ENCODE measurements around the gene KRTAP12-2.
"Not testable (repeated sequence)": the region's sequence is repeated elsewhere in the genome, so short reads cannot be mapped to it uniquely, and the experiment has no call there.

The KRTAP12-2 gene

GRCh38 chr21:44650265-44650972, 16.3 kb downstream of the KRTAP12-2 start:
- no peak overlapping the region for H3K9ac ChIP-seq (ENCODE audit: low read depth in 1 of 2, low read length in 2 of 2)
- no peaks in the 10 kb centered on the region for H3K9me3 ChIP-seq (ENCODE audit: control insufficient read depth in 1 of 2, low read length in 2 of 2)
- H3K4me3 ChIP-seq (ENCODE audit: low read depth in 1 of 2, low read length in 2 of 2), result no peak overlapping the region
- no peak overlapping the region for H3K27ac ChIP-seq (ENCODE audit: low read depth, low read length)
- no peaks in the 10 kb centered on the region for H3K27me3 ChIP-seq (ENCODE audit: control insufficient read depth in 1 of 2, insufficient read depth in 2 of 2, low read length in 2 of 2)
- H3K4me1 ChIP-seq (ENCODE audit: control insufficient read depth in 1 of 2, insufficient read depth in 2 of 2, low read length in 2 of 2), result no peaks in the 10 kb centered on the region
- no peaks in the 10 kb centered on the region for H3K36me3 ChIP-seq (ENCODE audit: control insufficient read depth in 1 of 2, insufficient read depth in 2 of 2, low read length in 2 of 2)

GRCh38 chr21:44649521-44650100, 17.1 kb downstream of the KRTAP12-2 start:
- Histone ChIP-seq H3K36me3 (ENCODE audit: control insufficient read depth in 1 of 2, insufficient read depth in 2 of 2, low read length in 2 of 2) (no peaks in the 10 kb centered on the region), H3K9me3 (ENCODE audit: control insufficient read depth in 1 of 2, low read length in 2 of 2) (peaks cover 0 to 3% of the 10 kb centered on the region in 2 donors), H3K4me1 (ENCODE audit: control insufficient read depth in 1 of 2, insufficient read depth in 2 of 2, low read length in 2 of 2) (no peaks in the 10 kb centered on the region), H3K27ac (ENCODE audit: low read depth, low read length) (no peak overlapping the region), H3K4me3 (ENCODE audit: low read depth in 1 of 2, low read length in 2 of 2) (no peak overlapping the region), H3K27me3 (ENCODE audit: control insufficient read depth in 1 of 2, insufficient read depth in 2 of 2, low read length in 2 of 2) (no peaks in the 10 kb centered on the region), H3K9ac (ENCODE audit: low read depth in 1 of 2, low read length in 2 of 2) (no peak overlapping the region)

DNA sequence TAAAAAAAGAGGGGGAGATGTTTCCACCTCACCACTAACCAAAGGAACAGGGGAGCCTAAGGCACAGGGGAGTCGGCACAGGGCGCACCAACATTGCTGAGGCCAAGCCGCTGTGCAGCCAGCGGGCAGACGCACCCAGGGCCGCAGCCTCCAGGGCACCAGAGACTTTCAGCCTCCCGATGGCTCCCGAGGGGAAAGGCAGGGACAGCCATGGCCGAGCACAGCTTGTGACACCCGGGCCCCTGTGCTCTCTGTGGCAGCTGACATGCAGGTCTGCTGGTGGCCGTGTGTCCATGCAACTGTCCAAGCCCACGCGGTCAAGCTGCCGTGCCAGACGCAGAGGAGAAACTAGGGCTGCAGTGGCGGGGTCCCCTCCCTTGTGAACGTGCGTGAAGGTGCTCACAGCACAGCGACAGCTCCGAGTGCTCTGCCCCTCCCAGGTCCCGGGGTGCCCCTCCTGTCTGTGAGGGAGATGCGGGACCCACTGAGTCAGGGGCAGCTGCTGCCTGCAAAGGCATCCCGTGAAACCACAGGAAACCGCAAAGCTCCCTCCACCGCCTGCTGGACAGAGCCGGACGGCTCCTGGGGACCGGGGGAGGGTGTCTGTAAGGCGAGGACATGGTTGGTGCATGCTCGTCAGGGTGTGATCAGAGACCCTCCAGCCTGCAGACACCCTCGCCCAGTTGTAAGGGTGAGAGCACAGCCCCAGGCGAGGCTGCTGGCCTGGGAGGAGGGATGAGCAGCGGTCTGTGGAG, 18.0 kb downstream of the KRTAP12-2 start:
- Histone ChIP-seq H3K36me3 (ENCODE audit: control insufficient read depth in 1 of 2, insufficient read depth in 2 of 2, low read length in 2 of 2) (no peaks in the 10 kb centered on the region), H3K27ac (ENCODE audit: low read depth, low read length) (no peak overlapping the region), H3K9ac (ENCODE audit: low read depth in 1 of 2, low read length in 2 of 2) (no peak overlapping the region), H3K27me3 (ENCODE audit: control insufficient read depth in 1 of 2, insufficient read depth in 2 of 2, low read length in 2 of 2) (no peaks in the 10 kb centered on the region), H3K9me3 (ENCODE audit: control insufficient read depth in 1 of 2, low read length in 2 of 2) (peaks cover 4 to 11% of the 10 kb centered on the region in 2 donors), H3K4me3 (ENCODE audit: low read depth in 1 of 2, low read length in 2 of 2) (no peak overlapping the region), H3K4me1 (ENCODE audit: control insufficient read depth in 1 of 2, insufficient read depth in 2 of 2, low read length in 2 of 2) (no peaks in the 10 kb centered on the region)

DNA sequence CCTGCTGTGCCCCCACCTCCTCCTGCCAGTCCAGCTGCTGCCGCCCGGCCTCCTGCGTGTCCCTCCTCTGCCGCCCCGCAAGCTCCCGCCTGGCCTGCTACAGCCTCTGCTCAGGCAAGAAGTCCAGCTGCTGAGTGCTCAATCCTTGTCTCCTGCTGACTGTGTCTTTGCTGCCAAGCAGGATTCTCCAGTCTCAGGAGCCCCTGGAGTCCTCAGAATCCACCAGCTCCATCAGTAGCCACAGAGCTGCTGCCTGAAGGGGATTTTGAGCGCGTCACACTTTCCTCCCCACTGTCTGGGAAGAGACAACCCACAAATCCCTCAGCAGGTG, 19.5 kb downstream of the KRTAP12-2 start:
- Histone ChIP-seq H3K9ac (ENCODE audit: low read depth in 1 of 2, low read length in 2 of 2) (no peak overlapping the region), H3K9me3 (ENCODE audit: control insufficient read depth in 1 of 2, low read length in 2 of 2) (peaks cover 4 to 11% of the 10 kb centered on the region in 2 donors), H3K36me3 (ENCODE audit: control insufficient read depth in 1 of 2, insufficient read depth in 2 of 2, low read length in 2 of 2) (no peaks in the 10 kb centered on the region), H3K4me3 (ENCODE audit: low read depth in 1 of 2, low read length in 2 of 2) (no peak overlapping the region), H3K27ac (ENCODE audit: low read depth, low read length) (no peak overlapping the region), H3K4me1 (ENCODE audit: control insufficient read depth in 1 of 2, insufficient read depth in 2 of 2, low read length in 2 of 2) (no peaks in the 10 kb centered on the region), H3K27me3 (ENCODE audit: control insufficient read depth in 1 of 2, insufficient read depth in 2 of 2, low read length in 2 of 2) (no peaks in the 10 kb centered on the region)

- not testable (repeated sequence) for H3K36me3 ChIP-seq (ENCODE audit: control insufficient read depth in 1 of 2, insufficient read depth in 2 of 2, low read length in 2 of 2); H3K4me3 ChIP-seq (ENCODE audit: low read depth in 1 of 2, low read length in 2 of 2); H3K27me3 ChIP-seq (ENCODE audit: control insufficient read depth in 1 of 2, insufficient read depth in 2 of 2, low read length in 2 of 2); H3K27ac ChIP-seq (ENCODE audit: low read depth, low read length); H3K9ac ChIP-seq (ENCODE audit: low read depth in 1 of 2, low read length in 2 of 2); H3K4me1 ChIP-seq (ENCODE audit: control insufficient read depth in 1 of 2, insufficient read depth in 2 of 2, low read length in 2 of 2)
- peaks cover 4 to 11% of the 10 kb centered on the region in 2 donors for H3K9me3 ChIP-seq (ENCODE audit: control insufficient read depth in 1 of 2, low read length in 2 of 2)
Measured at GRCh38 chr21:44646366-44647221, 20.1 kb downstream of the KRTAP12-2 start, which contains the start of gene KRTAP10-11. Gene KRTAP10-11, plus strand, starts transcription at chr21:44646414. Its CDS starts 45 bp downstream, at chr21:44646459.

GRCh38 chr21:44644878-44645277, 21.8 kb downstream of the KRTAP12-2 start:
- Histone ChIP-seq H3K4me1 (ENCODE audit: control insufficient read depth in 1 of 2, insufficient read depth in 2 of 2, low read length in 2 of 2) (no peaks in the 10 kb centered on the region), H3K36me3 (ENCODE audit: control insufficient read depth in 1 of 2, insufficient read depth in 2 of 2, low read length in 2 of 2) (no peaks in the 10 kb centered on the region), H3K27ac (ENCODE audit: low read depth, low read length) (no peak overlapping the region), H3K9ac (ENCODE audit: low read depth in 1 of 2, low read length in 2 of 2) (no peak overlapping the region), H3K27me3 (ENCODE audit: control insufficient read depth in 1 of 2, insufficient read depth in 2 of 2, low read length in 2 of 2) (no peaks in the 10 kb centered on the region), H3K4me3 (ENCODE audit: low read depth in 1 of 2, low read length in 2 of 2) (no peak overlapping the region), H3K9me3 (ENCODE audit: control insufficient read depth in 1 of 2, low read length in 2 of 2) (peaks cover 7 to 15% of the 10 kb centered on the region in 2 donors)

DNA sequence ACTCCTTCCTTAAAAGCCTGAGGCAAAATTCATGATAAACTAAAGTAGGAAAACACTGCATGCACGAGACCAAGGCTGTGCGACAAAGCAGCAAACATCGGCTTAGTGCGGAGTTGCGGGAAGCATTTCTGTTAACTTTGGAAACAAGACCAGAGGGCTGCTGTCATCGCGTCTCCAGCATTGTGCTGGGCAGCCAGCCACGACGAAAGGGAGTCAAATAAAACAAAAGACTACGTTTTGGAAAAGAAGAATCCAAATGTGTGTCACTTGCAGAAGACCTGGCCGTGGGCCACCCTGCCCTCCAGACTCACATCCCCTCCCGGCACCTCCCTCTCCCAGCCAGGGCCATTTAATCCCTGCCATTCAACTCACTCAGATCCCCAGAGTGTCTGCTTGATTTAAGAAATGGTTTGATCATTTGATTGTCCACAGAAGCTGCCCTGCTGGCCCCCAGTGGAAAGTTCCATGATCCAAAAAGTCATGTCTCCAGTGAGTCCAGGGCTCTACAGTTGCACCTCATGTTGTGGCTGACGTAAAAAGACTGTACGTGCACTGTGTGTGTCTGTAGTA, 22.9 kb downstream of the KRTAP12-2 start:
- H3K4me1 ChIP-seq (ENCODE audit: control insufficient read depth in 1 of 2, insufficient read depth in 2 of 2, low read length in 2 of 2), result no peaks in the 10 kb centered on the region
- no peaks in the 10 kb centered on the region for H3K36me3 ChIP-seq (ENCODE audit: control insufficient read depth in 1 of 2, insufficient read depth in 2 of 2, low read length in 2 of 2)
- no peak overlapping the region for H3K9ac ChIP-seq (ENCODE audit: low read depth in 1 of 2, low read length in 2 of 2)
- H3K4me3 ChIP-seq (ENCODE audit: low read depth in 1 of 2, low read length in 2 of 2), result no peak overlapping the region
- H3K27me3 ChIP-seq (ENCODE audit: control insufficient read depth in 1 of 2, insufficient read depth in 2 of 2, low read length in 2 of 2), result no peaks in the 10 kb centered on the region
- H3K9me3 ChIP-seq (ENCODE audit: control insufficient read depth in 1 of 2, low read length in 2 of 2), result peaks cover 7 to 15% of the 10 kb centered on the region in 2 donors
- no peak overlapping the region for H3K27ac ChIP-seq (ENCODE audit: low read depth, low read length)

GRCh38 chr21:44640761-44641160, 26.0 kb downstream of the KRTAP12-2 start:
- H3K4me3 ChIP-seq (ENCODE audit: low read depth in 1 of 2, low read length in 2 of 2), result no peak overlapping the region
- no peak overlapping the region for H3K27ac ChIP-seq (ENCODE audit: low read depth, low read length)
- H3K36me3 ChIP-seq (ENCODE audit: control insufficient read depth in 1 of 2, insufficient read depth in 2 of 2, low read length in 2 of 2), result no peaks in the 10 kb centered on the region
- no peaks in the 10 kb centered on the region for H3K27me3 ChIP-seq (ENCODE audit: control insufficient read depth in 1 of 2, insufficient read depth in 2 of 2, low read length in 2 of 2)
- H3K9ac ChIP-seq (ENCODE audit: low read depth in 1 of 2, low read length in 2 of 2), result no peak overlapping the region
- H3K9me3 ChIP-seq (ENCODE audit: control insufficient read depth in 1 of 2, low read length in 2 of 2), result peaks cover 7 to 15% of the 10 kb centered on the region in 2 donors
- no peaks in the 10 kb centered on the region for H3K4me1 ChIP-seq (ENCODE audit: control insufficient read depth in 1 of 2, insufficient read depth in 2 of 2, low read length in 2 of 2)

DNA sequence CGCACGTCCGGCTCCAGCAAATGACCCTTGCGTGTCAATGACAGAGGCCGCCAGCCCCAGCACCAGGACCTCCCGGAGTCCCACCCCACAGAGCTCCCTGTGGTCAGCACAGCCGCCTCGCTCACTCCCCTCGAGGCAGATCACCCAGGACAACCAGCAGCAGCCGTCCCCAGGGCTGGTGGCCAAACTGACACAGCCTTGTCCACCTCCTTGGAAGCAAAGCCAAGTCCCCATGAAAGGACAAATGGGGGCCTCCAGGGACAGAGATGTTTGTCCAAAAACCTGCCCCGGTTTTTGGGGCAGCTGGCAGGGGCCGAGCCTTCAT, 27.4 kb downstream of the KRTAP12-2 start:
- peaks cover 0 to 2% of the 10 kb centered on the region in 2 donors for H3K27me3 ChIP-seq (ENCODE audit: control insufficient read depth in 1 of 2, insufficient read depth in 2 of 2, low read length in 2 of 2)
- H3K4me1 ChIP-seq (ENCODE audit: control insufficient read depth in 1 of 2, insufficient read depth in 2 of 2, low read length in 2 of 2), result no peaks in the 10 kb centered on the region

More for the DNA sequence above, 27.4 kb downstream of the KRTAP12-2 start:
- Histone ChIP-seq H3K9ac (ENCODE audit: low read depth in 1 of 2, low read length in 2 of 2) (no peak overlapping the region), H3K4me3 (ENCODE audit: low read depth in 1 of 2, low read length in 2 of 2) (no peak overlapping the region), H3K9me3 (ENCODE audit: control insufficient read depth in 1 of 2, low read length in 2 of 2) (peaks cover 7 to 9% of the 10 kb centered on the region in 2 donors), H3K27ac (ENCODE audit: low read depth, low read length) (no peak overlapping the region), H3K36me3 (ENCODE audit: control insufficient read depth in 1 of 2, insufficient read depth in 2 of 2, low read length in 2 of 2) (no peaks in the 10 kb centered on the region)

Data from duodenal mucosa (tissue), 2 donors.